CD4-positive, alpha-beta T cell treated with Interleukin-21 for 1 hour (primary cell): ENCODE results near the gene PDLIM5.
"Not testable (repeated sequence)": the region's sequence is repeated elsewhere in the genome, so short reads cannot be mapped to it uniquely, and the experiment has no call there.

Experiments
- DNase-seq: peaks from one replicate; pipeline ENCODE4 v3.0.0-alpha.2; 2020

The PDLIM5 gene

DNA sequence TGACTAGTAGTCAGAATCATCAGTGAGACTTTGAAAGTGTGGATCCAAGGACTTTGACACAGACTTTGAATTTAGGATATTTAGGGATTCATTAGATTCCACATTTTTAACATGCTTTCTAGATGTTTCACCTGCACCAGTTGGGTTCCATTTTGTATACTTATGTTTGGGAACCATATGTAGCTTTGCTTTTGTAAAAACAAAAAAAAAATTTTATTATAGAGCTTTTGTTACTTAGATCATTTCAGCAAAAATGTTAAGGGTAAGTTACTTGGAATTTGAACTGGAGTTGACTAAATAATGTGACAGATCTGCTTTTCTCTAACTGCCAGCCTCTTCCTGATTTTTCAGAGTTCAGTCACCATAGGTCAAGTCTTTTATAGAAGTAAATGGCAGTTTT is 14.6 kb downstream of the PDLIM5 start:
- no peak for DNase-seq

DNA sequence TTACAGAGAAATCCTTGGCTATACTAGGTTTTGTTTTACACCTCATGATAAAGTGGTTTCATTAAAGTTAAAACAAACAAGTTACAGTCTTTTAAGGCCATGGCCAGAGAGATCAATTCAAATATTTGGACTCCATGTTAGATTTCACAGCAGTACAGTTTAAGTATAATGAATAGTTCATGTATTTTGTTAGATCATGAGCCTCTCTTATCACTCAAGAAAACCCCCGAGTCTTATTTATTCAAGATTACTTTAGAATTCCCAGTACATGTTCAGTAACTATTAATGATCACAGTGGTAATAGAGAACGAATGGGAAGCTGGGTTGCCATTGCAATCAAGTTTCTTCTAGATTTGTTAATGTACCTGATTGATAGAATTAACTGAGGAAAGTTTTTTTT is 15.2 kb downstream of the PDLIM5 start:
- DNase-seq = no peak

DNA sequence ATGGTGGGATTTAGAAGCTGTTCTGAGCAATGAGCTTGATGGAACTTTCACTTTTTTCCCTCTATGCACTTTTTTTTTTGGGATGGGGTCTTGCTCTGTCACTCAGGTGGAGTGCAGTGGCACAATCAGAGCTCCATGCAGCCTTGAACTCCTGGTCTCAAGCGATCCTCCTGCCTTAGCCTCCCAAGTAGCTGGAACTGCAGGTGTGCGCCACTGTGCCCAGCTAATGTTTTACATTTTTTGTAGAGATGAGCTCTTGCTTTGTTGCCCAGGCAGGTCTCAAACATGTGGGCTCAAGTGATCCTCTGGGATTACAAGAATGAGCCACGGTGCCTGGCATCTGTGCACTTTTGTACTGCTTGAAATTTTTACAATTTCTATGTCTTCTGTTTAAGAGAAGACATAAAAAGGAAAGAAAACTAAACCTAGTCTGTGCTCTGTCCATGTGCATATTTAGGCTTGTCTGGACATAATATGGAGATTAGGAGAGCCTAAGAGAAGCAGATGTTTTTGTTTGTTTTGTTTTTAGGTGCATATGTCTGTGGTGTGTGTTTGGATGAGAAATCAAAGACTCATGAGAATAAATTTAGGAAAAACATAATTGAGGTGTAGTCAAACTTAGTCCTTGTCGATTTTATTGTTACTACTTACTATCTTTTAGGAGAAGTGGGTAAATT is 16.5 kb downstream of the PDLIM5 start:
- no peak for DNase-seq

- DNase-seq = no peak
Observed at GRCh38 chr4:94469221-94469784, 17.6 kb downstream of the PDLIM5 start.

- no peak for DNase-seq
Observed at GRCh38 chr4:94470132-94470531, 18.4 kb downstream of the PDLIM5 start.

DNA sequence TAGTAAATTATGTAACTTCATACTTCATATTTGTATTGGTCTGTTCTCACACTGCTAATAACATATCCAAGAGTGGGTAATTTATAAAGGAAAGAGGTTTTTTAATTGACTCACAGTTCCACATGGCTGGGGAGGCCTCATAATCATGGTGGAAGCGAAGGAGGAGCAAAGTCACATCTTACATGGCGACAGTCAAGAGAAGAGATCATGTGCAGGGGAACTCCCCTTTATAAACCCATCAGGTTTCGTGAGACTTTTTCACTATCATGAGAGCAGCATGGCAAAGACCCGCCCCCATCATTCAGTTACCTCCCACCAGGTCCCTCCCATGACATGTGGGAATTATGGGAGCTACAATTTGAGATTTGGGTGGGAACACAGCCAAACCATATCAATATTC is 19.0 kb downstream of the PDLIM5 start:
- not testable (repeated sequence) for DNase-seq

DNA sequence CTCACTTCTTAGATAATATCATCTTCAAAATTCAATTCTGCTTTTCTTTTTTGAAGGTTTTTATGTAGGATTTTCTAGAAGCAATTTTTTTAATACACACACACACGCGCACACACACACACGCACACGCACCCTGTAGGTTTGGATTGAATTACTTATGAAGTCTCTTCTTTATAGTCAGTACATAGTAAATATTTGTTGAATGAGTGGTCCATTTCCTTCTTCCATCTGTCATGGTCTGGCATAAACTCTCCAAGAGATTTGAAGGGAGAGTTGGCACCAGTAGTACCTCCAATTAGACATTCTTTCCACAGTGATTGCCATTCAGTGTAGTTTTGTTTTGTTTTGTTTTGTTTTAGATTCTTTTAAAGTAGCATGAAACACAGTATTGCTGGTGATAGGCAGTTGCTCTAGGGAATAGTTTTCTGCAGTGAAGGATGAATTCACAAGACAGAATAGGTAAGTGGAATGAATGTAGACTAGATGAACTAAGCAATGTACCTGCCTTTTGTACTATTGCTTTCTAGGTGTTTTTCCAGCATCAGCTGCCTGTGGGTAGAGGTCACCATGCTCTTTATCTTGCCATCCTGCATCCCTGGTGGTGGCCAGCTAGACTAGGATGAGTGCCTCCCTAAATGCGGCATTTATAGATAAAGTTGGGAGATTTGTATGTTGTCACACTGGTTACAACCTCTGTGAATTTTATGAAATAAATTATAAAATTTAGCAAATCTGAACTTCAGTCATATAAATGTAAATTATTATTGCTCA is 20.5 kb downstream of the PDLIM5 start:
- no peak for DNase-seq

DNA sequence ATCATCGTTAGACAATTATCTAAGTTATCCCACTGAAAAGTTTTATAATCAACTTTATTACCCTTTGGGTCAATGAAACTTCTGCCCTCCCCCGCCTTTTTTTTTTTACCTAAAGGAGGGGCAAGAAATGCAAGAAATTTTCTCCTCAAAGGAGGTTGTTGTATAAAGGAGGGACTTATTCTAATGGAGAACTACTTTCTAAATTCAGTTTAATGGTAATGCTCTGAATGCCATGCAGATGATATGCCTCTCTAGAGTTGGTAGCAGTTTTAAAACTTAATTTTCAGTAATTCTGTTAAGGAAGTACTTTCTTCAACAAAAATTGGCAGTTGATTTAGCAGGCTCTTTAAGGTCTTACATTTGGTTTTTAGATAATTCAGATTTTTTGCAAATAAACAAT is 23.3 kb downstream of the PDLIM5 start:
- DNase-seq = no peak

GRCh38 chr4:94475794-94476193 is 24.1 kb downstream of the PDLIM5 start:
- no peak for DNase-seq

GRCh38 chr4:94477227-94477626 is 25.5 kb downstream of the PDLIM5 start:
- DNase-seq = no peak

GRCh38 chr4:94478805-94479204 is 27.1 kb downstream of the PDLIM5 start:
- not testable (repeated sequence) for DNase-seq

DNA sequence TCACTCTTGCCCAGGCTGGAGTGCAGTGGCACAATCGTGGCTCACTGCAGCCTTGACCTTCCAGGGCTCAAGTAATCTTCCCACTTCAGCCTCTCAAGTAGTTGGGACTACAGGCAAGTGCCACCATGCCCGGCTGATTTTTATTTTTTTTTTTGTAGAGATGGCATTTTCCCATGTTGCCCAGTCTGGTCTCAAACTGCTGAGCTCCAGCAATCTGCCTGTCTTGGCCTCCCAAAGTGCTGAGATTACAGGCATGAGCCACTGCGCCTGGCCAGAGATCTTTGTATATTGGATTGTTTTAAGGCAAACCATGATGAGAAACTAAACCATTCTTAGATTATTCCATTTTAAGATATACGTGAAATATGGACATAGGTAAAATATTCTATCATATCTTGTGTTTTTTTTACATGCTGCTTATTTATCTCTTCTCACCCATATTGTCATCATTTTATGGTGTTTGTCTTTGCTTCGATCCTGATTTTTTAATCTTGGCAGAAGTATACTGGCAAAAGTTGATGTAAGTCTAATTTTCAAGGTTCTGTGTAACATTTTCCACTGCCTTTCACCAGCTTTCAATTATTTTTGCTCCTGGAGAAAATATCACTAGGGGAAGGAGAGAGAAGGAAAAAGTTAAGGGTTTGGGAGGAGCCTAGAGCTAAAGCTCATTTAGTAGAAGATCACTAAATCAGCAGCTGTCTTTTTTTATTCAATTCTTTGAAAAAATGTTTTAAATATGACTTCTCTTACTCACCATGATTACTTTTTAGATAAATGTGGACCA is 27.8 kb downstream of the PDLIM5 start:
- DNase-seq = no peak

DNA sequence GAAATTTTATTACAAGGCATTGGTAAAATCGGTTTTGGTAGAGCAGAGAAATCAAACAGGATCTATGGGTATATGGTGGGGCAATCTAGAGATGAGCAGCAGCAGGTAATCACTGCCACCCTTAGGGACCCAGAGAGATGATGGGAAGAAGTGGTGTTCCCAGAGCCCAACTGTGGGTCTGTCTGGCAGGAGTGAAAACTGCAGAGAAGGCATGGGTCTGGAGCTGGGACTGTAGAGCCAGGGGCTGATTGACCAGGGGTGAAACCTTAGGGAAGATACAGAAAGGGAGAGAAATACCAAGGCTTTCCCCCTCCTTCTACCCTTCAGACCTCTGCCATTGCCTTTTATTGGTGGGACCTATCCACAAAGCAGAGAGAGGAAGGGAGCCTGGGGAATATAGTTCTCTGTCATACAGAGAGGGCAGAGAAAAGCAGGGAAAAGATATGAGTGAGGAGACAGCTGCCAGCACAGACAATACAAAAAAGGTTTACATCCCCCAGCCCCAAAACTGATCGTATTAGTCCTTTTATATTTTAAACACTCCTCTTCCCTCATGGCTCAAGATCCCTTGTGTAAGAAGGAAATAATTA is 28.7 kb downstream of the PDLIM5 start:
- no peak for DNase-seq

GRCh38 chr4:94483895-94484294 is 32.2 kb downstream of the PDLIM5 start:
- no peak for DNase-seq

- DNase-seq = no peak
Observed at GRCh38 chr4:94484818-94485217, 33.1 kb downstream of the PDLIM5 start.

DNA sequence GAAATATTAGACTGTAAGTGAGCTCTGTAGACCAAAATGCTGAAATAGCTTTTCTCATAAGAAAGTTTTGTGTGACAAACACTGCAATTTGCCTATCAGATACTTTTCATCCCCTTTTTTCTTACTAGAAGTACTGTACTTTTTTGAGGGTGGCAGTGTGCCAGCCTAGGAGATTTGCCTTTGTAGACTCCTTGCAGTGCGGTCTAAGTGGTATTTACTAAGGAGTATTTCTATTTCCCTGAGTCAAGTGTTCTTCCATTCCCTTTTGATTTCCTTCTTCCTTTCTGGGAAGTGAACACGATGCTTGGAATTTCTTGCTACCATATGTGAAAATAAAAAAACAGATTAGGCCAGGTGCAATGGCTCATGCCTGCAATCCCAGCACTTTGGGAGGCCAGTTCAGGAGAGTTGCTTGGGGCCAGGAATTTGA is 34.6 kb downstream of the PDLIM5 start:
- DNase-seq = no peak

- no peak for DNase-seq
Observed at GRCh38 chr4:94488670-94489069, 36.9 kb downstream of the PDLIM5 start.

- no peak for DNase-seq
Observed at GRCh38 chr4:94489098-94489497, 37.4 kb downstream of the PDLIM5 start.

- no peak for DNase-seq
Observed at GRCh38 chr4:94490437-94490836, 38.7 kb downstream of the PDLIM5 start.

DNA sequence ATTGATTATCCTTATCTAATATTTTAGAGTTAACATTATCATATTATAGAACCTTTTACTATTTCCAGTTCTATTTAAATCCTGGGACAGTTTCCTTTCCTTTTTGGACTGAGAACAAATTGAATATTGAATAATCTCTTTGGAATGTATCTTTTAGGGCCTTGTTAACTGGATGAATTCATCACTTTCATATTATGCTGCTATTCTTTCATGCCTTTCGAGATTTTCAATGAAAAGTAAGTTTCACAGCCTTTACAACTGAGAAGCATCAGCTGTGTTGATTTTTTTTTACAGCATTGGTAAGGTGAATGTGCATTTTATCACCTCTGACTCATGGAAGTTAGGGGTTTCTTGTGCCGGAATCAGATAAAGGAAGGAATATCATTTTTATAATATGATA is 39.6 kb downstream of the PDLIM5 start:
- no peak for DNase-seq

GRCh38 chr4:94495408-94495807 is 43.7 kb downstream of the PDLIM5 start:
- DNase-seq = no peak

GRCh38 chr4:94497690-94498089 is 45.9 kb downstream of the PDLIM5 start:
- no peak for DNase-seq

DNA sequence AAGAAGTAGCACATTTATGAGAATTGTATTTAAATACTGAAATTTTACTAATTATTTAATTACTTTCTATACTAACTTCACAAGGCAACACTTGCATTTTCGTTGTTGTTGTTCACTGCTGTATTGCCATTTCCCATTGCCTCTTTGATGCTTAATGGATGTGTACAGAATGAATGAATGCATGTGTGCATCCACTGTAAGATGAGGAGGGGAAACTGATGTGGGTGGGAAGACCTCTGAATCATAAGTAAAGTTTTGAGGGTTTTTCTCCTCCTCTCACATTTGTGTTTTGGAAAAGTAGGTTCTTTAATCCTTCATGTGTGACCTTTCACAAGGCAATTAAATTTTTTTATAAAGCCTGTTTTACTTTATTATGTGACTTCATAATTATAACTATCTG is 46.8 kb downstream of the PDLIM5 start:
- DNase-seq = no peak
